Measurements from ENCODE around the gene ZNF746. TPM values are rescaled to one million over a fixed set of nuclear protein-coding genes. Genes with fewer than 3 reads are reported as not detected.
"Not testable (repeated sequence)": the region's sequence is repeated elsewhere in the genome, so short reads cannot be mapped to it uniquely, and the experiment has no call there.

The ZNF746 gene
- polyA plus RNA-seq (ENCODE audit: insufficient read length): 14.3 TPM
- long read RNA-seq, donor 1, partial matches to known transcripts: 18 of 23 reads
- long read RNA-seq, donor 1, other reads (novel, unspliced or antisense): 0 of 23 reads
- long read RNA-seq, donor 2, partial matches to known transcripts: 0 of 5 reads
- long read RNA-seq, donor 2, other reads (novel, unspliced or antisense): 0 of 5 reads
- long read RNA-seq, donor 3, partial matches to known transcripts: 0 of 1 reads
- long read RNA-seq, donor 3, other reads (novel, unspliced or antisense): 0 of 1 reads
- long read RNA-seq, donor 4: 0 reads
- long read RNA-seq, donor 5, partial matches to known transcripts: 0 of 1 reads
- long read RNA-seq, donor 5, other reads (novel, unspliced or antisense): 0 of 1 reads
- long read RNA-seq, donor 6, partial matches to known transcripts: 0 of 2 reads
- long read RNA-seq, donor 6, other reads (novel, unspliced or antisense): 0 of 2 reads
- long read RNA-seq, donor 7: 0 reads
- long read RNA-seq, donor 8, partial matches to known transcripts: 0 of 2 reads
- long read RNA-seq, donor 8, other reads (novel, unspliced or antisense): 0 of 2 reads

GRCh38 chr7:149497467-149498261, at the start of gene ZNF746:
Gene ZNF746, minus strand, starts transcription at chr7:149497809. Its CDS starts 273 bp downstream, at chr7:149497536.
- DNase-seq: peak; percentile 70

GRCh38 chr7:149547126-149547525, 49.5 kb upstream of the ZNF746 start:
- no peak for DNase-seq

- no peak for DNase-seq
These were observed 48.7 kb upstream of the ZNF746 start for GRCh38 chr7:149546331-149546730.

GRCh38 chr7:149544028-149544427, 46.4 kb upstream of the ZNF746 start:
- no peak for DNase-seq

- no peak for DNase-seq
These were observed 35.0 kb upstream of the ZNF746 start for GRCh38 chr7:149532654-149533053.

GRCh38 chr7:149529136-149529718, 31.6 kb upstream of the ZNF746 start:
- no peak for DNase-seq

GRCh38 chr7:149527414-149527813, 29.8 kb upstream of the ZNF746 start:
- no peak for DNase-seq

GRCh38 chr7:149525280-149525679, 27.7 kb upstream of the ZNF746 start:
- no peak for DNase-seq

GRCh38 chr7:149524394-149524793, 26.8 kb upstream of the ZNF746 start:
- DNase-seq: no peak

GRCh38 chr7:149510248-149510647, 12.6 kb upstream of the ZNF746 start:
- no peak for DNase-seq

GRCh38 chr7:149509774-149510173, 12.2 kb upstream of the ZNF746 start:
- DNase-seq: no peak

- no peak for DNase-seq
These were observed 7.9 kb upstream of the ZNF746 start for GRCh38 chr7:149505551-149505950.

- no peak for DNase-seq
These were observed 4.0 kb upstream of the ZNF746 start for GRCh38 chr7:149501651-149502050.

- no peak for DNase-seq
These were observed 3.3 kb upstream of the ZNF746 start for GRCh38 chr7:149500910-149501309.

- no peak for DNase-seq
These were observed 2.6 kb upstream of the ZNF746 start for GRCh38 chr7:149500201-149500600.

- no peak for DNase-seq
These were observed 1.2 kb upstream of the ZNF746 start for GRCh38 chr7:149498811-149499210.

- peak; percentile 28 for DNase-seq
These were observed 792 bp downstream of the ZNF746 start for GRCh38 chr7:149496642-149497391.

- DNase-seq: peak; percentile 74
These were observed 1.6 kb downstream of the ZNF746 start for GRCh38 chr7:149495785-149496641.

GRCh38 chr7:149494738-149495368, 2.8 kb downstream of the ZNF746 start:
- DNase-seq: no peak

- not testable (repeated sequence) for DNase-seq
These were observed 3.6 kb downstream of the ZNF746 start for GRCh38 chr7:149493975-149494374.

Data from left kidney (tissue), 8 donors.